SK-N-SH treated with all-trans-retinoic acid at 6 μM for 48 hours (cell line): ENCODE measurements around the gene C11orf71.

Source experiments
- ATAC-seq: fragments of 200-7000 bp; cut with Tn5 transposase; 3 replicates; pipeline ENCODE4 v1.9.1; 2020; ENCODE audit warnings: mild to moderate bottlenecking, moderate library complexity
- ARNTL ChIP-seq: fragments of 450-650 bp; formaldehyde crosslinking; IDR thresholded peaks from 2 replicates; pipeline ENCODE4 v1.5.0; 2020; ENCODE audit warnings: low read depth, mild to moderate bottlenecking, moderate library complexity, borderline replicate concordance
- BACH2 ChIP-seq: fragments of 250-450 bp; sonication (Bioruptor Pico); IDR thresholded peaks from 2 replicates; pipeline ENCODE4 v1.9.0; 2021; ENCODE audit warnings: mild to moderate bottlenecking, borderline replicate concordance
- CREB5 ChIP-seq: fragments of 250-450 bp; sonication (Bioruptor Pico); IDR thresholded peaks from 2 replicates; pipeline ENCODE4 v1.5.1; 2020; ENCODE audit warnings: low read depth, mild to moderate bottlenecking, moderate library complexity
- CSDC2 ChIP-seq: fragments of 250-450 bp; sonication (Bioruptor Pico); IDR thresholded peaks from 2 replicates; pipeline ENCODE4 v1.5.0; 2020; ENCODE audit warnings: mild to moderate bottlenecking, moderate library complexity
- GLIS3 ChIP-seq: fragments of 250-450 bp; sonication (Bioruptor Pico); IDR thresholded peaks from 2 replicates; pipeline ENCODE4 v1.5.0; 2020; ENCODE audit warnings: mild to moderate bottlenecking, moderate library complexity
- ISL1 ChIP-seq: fragments of 250-450 bp; sonication (Bioruptor Pico); IDR thresholded peaks from 2 replicates; pipeline ENCODE4 v2.1.2; 2022; ENCODE audit warnings: mild to moderate bottlenecking, moderate library complexity
- OSR1 ChIP-seq: fragments of 250-450 bp; sonication (Bioruptor Pico); IDR thresholded peaks from 2 replicates; pipeline ENCODE4 v1.8.0; 2022; ENCODE audit warnings: moderate library complexity, mild to moderate bottlenecking, inconsistent platforms
- PATZ1 ChIP-seq: fragments of 250-450 bp; sonication (Bioruptor Pico); IDR thresholded peaks from 2 replicates; pipeline ENCODE4 v1.8.0; 2020; ENCODE audit warnings: mild to moderate bottlenecking, moderate library complexity, borderline replicate concordance
- PPARA ChIP-seq: fragments of 250-450 bp; sonication (Bioruptor Pico); IDR thresholded peaks from 2 replicates; pipeline ENCODE4 v1.5.0; 2020; ENCODE audit warnings: mild to moderate bottlenecking, borderline replicate concordance
- RARB ChIP-seq: fragments of 250-450 bp; sonication (Bioruptor Pico); IDR thresholded peaks from 2 replicates; pipeline ENCODE4 v1.8.0; 2021; ENCODE audit warnings: mild to moderate bottlenecking, moderate library complexity
- SNAI2 ChIP-seq: fragments of 250-450 bp; sonication (Bioruptor Pico); IDR thresholded peaks from 2 replicates; pipeline ENCODE4 v1.5.0; 2020; ENCODE audit warnings: mild to moderate bottlenecking, moderate library complexity
- TCF4 ChIP-seq: fragments of 250-450 bp; sonication (Bioruptor Pico); IDR thresholded peaks from 2 replicates; pipeline ENCODE4 v1.8.0; 2021; ENCODE audit warnings: mild to moderate bottlenecking, moderate library complexity, borderline replicate concordance
- TOX ChIP-seq: fragments of 250-450 bp; sonication (Bioruptor Pico); IDR thresholded peaks from 2 replicates; pipeline ENCODE4 v1.8.0; 2021; ENCODE audit warnings: mild to moderate bottlenecking, moderate library complexity, borderline replicate concordance
- TSHZ2 ChIP-seq: fragments of 250-450 bp; sonication (Bioruptor Pico); IDR thresholded peaks from 2 replicates; pipeline ENCODE4 v1.5.0; 2020; ENCODE audit warnings: mild to moderate bottlenecking, moderate library complexity
- ZFP3 ChIP-seq: fragments of 250-450 bp; sonication (Bioruptor Pico); IDR thresholded peaks from 2 replicates; pipeline ENCODE4 v1.5.0; 2020; ENCODE audit warnings: mild to moderate bottlenecking, moderate library complexity
- ZFP30 ChIP-seq: fragments of 450-650 bp; formaldehyde crosslinking; IDR thresholded peaks from 2 replicates; pipeline ENCODE4 v1.5.0; 2022; ENCODE audit warnings: mild to moderate bottlenecking, moderate library complexity
- ZNF8 ChIP-seq: fragments of 450-650 bp; formaldehyde crosslinking; IDR thresholded peaks from 2 replicates; pipeline ENCODE4 v1.5.0; 2020; ENCODE audit warnings: mild to moderate bottlenecking, moderate library complexity
- TF ChIP-seq, protein P1 (sequence below): fragments of 250-450 bp; sonication (Bioruptor Pico); IDR thresholded peaks from 2 replicates; pipeline ENCODE4 v1.8.0; 2021; ENCODE audit warnings: low read depth, mild to moderate bottlenecking, moderate library complexity, borderline replicate concordance

The C11orf71 gene

DNA sequence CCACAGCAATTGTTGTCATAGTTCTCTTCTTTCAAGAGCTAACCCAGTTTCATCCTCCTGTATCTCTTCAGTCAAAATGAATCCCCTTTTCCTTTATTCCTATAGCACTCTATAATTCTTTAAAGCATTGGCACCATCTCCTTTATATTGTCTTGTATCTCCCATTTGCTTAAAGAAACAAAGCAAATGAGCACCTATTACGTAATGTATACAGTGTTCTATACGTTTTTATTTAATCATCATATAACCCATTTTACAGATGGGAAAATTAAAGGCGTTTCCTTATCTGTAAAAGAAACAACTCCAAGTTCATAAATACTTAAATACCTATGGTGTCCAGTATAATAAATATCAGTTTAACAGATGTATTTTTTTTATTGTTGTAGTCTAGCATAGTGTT lies 32.6 kb upstream of the C11orf71 start:
- TF ChIP-seq ZNF8 (no peak), TSHZ2 (CRISPR knock-in tag) (no peak), ZFP3 (no peak), GLIS3 (CRISPR knock-in tag) (no peak), PATZ1 (CRISPR knock-in tag) (no peak), ISL1 (no peak), ZFP30 (CRISPR knock-in tag) (no peak), PPARA (CRISPR knock-in tag) (no peak), RARB (CRISPR knock-in tag) (no peak), OSR1 (CRISPR knock-in tag) (no peak), TOX (no peak), BACH2 (no peak), CREB5 (no peak), ARNTL (no peak), SNAI2 (CRISPR knock-in tag) (no peak)
- TF ChIP-seq, protein P1, sequence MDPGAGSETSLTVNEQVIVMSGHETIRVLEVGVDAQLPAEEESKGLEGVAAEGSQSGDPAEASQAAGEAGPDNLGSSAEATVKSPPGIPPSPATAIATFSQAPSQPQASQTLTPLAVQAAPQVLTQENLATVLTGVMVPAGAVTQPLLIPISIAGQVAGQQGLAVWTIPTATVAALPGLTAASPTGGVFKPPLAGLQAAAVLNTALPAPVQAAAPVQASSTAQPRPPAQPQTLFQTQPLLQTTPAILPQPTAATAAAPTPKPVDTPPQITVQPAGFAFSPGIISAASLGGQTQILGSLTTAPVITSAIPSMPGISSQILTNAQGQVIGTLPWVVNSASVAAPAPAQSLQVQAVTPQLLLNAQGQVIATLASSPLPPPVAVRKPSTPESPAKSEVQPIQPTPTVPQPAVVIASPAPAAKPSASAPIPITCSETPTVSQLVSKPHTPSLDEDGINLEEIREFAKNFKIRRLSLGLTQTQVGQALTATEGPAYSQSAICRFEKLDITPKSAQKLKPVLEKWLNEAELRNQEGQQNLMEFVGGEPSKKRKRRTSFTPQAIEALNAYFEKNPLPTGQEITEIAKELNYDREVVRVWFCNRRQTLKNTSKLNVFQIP (CRISPR knock-in tag) = no peak
- TF ChIP-seq, all 23 proteins: peak for 0
- ATAC-seq = no peak

- ATAC-seq = no peak
Measured at GRCh38 chr11:114430290-114430689, 30.0 kb upstream of the C11orf71 start.

More at GRCh38 chr11:114430290-114430689, 30.0 kb upstream of the C11orf71 start:
- TF ChIP-seq, protein P1 (CRISPR knock-in tag) = no peak
- TF ChIP-seq ISL1 (no peak), ZFP3 (no peak), TSHZ2 (CRISPR knock-in tag) (no peak), OSR1 (CRISPR knock-in tag) (no peak), TCF4 (no peak), CREB5 (no peak), ZFP30 (CRISPR knock-in tag) (no peak), PATZ1 (CRISPR knock-in tag) (no peak), PPARA (CRISPR knock-in tag) (no peak), GLIS3 (CRISPR knock-in tag) (no peak), SNAI2 (CRISPR knock-in tag) (no peak), CSDC2 (CRISPR knock-in tag) (no peak), ARNTL (no peak), TOX (no peak), ZNF8 (no peak)
